ENCODE data around the gene MUC3A. TPM values are rescaled to one million over a fixed set of nuclear protein-coding genes. Genes with fewer than 3 reads are reported as not detected.

The MUC3A gene, protein sequence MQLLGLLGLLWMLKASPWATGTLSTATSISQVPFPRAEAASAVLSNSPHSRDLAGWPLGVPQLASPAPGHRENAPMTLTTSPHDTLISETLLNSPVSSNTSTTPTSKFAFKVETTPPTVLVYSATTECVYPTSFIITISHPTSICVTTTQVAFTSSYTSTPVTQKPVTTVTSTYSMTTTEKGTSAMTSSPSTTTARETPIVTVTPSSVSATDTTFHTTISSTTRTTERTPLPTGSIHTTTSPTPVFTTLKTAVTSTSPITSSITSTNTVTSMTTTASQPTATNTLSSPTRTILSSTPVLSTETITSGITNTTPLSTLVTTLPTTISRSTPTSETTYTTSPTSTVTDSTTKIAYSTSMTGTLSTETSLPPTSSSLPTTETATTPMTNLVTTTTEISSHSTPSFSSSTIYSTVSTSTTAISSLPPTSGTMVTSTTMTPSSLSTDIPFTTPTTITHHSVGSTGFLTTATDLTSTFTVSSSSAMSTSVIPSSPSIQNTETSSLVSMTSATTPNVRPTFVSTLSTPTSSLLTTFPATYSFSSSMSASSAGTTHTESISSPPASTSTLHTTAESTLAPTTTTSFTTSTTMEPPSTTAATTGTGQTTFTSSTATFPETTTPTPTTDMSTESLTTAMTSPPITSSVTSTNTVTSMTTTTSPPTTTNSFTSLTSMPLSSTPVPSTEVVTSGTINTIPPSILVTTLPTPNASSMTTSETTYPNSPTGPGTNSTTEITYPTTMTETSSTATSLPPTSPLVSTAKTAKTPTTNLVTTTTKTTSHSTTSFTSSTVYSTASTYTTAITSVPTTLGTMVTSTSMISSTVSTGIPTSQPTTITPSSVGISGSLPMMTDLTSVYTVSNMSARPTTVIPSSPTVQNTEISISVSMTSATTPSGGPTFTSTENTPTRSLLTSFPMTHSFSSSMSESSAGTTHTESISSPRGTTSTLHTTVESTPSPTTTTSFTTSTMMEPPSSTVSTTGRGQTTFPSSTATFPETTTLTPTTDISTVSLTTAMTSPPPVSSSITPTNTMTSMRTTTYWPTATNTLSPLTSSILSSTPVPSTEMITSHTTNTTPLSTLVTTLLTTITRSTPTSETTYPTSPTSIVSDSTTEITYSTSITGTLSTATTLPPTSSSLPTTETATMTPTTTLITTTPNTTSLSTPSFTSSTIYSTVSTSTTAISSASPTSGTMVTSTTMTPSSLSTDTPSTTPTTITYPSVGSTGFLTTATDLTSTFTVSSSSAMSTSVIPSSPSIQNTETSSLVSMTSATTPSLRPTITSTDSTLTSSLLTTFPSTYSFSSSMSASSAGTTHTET (N-terminal part only)
- total RNA-seq (2012; rRNA removed), result not detected in 2 replicates
- polyA plus RNA-seq (2012; rRNA removed), result 0.05 TPM in 1 of 2 replicates, not detected in the other
- polyA plus RNA-seq (2012; cell fraction: cytosol; rRNA removed), result not detected in 2 replicates
- polyA plus RNA-seq (2012; cell fraction: nucleus; rRNA removed; ENCODE audit: low replicate concordance), result 0.03 TPM in 1 of 2 replicates, not detected in the other
- Bru-seq, nascent RNA, result not detected
- BruChase-seq, experiment 1, labeled RNA remaining after a 6-hour chase, result percentile 10 among the genes with signal in this experiment
- not detected for BruChase-seq, experiment 2, labeled RNA remaining after a 2-hour chase
- long read RNA-seq, result 0 reads

DNA sequence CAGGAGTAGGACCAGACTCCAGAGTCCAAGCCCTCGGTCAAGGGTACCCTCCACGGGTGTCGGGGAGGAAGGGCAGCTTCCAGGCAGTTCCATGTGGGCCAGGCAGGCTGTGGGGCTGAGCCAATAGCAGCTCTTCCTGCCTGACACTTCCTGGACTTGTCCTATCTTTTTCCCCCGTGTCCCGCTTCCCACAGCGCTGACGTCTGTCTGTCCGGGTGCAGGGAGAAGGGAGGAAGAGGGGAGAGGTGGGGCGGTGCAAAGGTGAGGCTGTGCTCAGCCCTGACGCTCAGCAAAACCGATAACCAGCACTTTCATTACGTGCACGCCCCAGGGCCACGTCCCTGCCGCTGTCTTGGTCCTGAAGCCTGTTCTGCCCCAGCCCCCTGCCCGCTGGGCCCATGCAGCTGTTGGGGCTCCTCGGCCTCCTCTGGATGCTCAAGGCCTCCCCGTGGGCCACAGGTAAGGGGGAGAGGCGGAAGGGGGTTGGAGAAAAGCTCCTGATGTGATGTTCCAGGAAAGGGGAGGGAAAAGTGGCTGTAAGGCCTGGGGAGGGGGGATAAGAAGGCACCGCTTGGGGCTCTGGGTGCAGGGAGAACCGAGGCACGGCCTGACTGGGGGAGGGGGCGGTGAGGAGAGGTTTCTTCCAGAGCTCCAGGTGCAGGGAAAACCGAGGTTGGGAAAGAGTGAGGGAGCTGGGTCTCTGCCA is at the start of gene MUC3A:
Gene MUC3A, plus strand, starts transcription at position 308 of the 706 bp plus-strand sequence. Its CDS starts 91 bp downstream, at position 399.
- Histone ChIP-seq H3K9me3 (ENCODE audit: control insufficient read depth, insufficient read depth, low read length) (peaks cover 3% of the 10 kb centered on the region; the same call in 1 of the 2 replicates), H3K14ac (replicated peaks; ENCODE audit: low read depth, low read length) (no peak within 1 kb of the TSS), H3K27ac (ENCODE audit: insufficient read depth, low read length) (no peak within 1 kb of the TSS), H4K20me1 (ENCODE audit: insufficient read depth, low read length) (no peaks in the 10 kb centered on the region), H3K79me1 (ENCODE audit: low read depth in 1 of 2, low read length in 2 of 2) (no peaks in the 10 kb centered on the region), H3K4me2 (ENCODE audit: low read depth, low read length) (no peak within 1 kb of the TSS), H3K23ac (ENCODE audit: low read depth, low read length) (no peak within 1 kb of the TSS; the same call in 1 of the 2 replicates), H4K8ac (ENCODE audit: low read depth in 2 of 2, low read length in 2 of 2) (no peak within 1 kb of the TSS), H3K27me3 (ENCODE audit: control insufficient read depth, insufficient read depth, low read length) (peaks cover 51% of the 10 kb centered on the region), H2BK120ac (ENCODE audit: low read depth, low read length) (no peak within 1 kb of the TSS), H3K18ac (ENCODE audit: low read depth, low read length) (no peak within 1 kb of the TSS), H2BK15ac (ENCODE audit: low read depth, low read length) (no peak within 1 kb of the TSS), H3K56ac (ENCODE audit: extremely low read depth, insufficient read depth, low read length) (no peak within 1 kb of the TSS), H3K4me3 (ENCODE audit: insufficient read depth, low read depth, low read length) (no peak within 1 kb of the TSS), H3K36me3 (ENCODE audit: control insufficient read depth, insufficient read depth, low read length) (no peaks in the 10 kb centered on the region), H2AFZ (replicated peaks; ENCODE audit: low read length, poor library complexity) (peak within 1 kb of the TSS; percentile 74), H4K91ac (ENCODE audit: insufficient read depth, low read depth, low read length) (no peak within 1 kb of the TSS), H2BK20ac (ENCODE audit: low read depth, low read length) (no peak within 1 kb of the TSS), H3K4ac (ENCODE audit: low read depth, low read length) (no peak within 1 kb of the TSS), H2AK9ac (replicated peaks; ENCODE audit: low read depth, low read length, poor library complexity) (no peak within 1 kb of the TSS), H4K5ac (ENCODE audit: low read depth, low read length) (no peak within 1 kb of the TSS), H3K4me1 (ENCODE audit: control insufficient read depth, insufficient read depth, low read length) (no peaks in the 10 kb centered on the region), H3K9me1 (ENCODE audit: insufficient read depth, low read length) (0 out of 2 replicates have a peak, but pooled peaks cover 4% of the 10 kb centered on the region), H2AK5ac (ENCODE audit: low read depth, low read length) (no peak within 1 kb of the TSS), H2BK5ac (ENCODE audit: low read depth, low read length, poor library complexity, severe bottlenecking) (no peak within 1 kb of the TSS), H3K9ac (ENCODE audit: low read depth, low read length) (no peak within 1 kb of the TSS)
- dilution Hi-C loops (cut with HindIII; ENCODE audit: low sequenced_read_pairs, unreplicated experiment), result no loop called here
- intact Hi-C loops (cut with micrococcal nuclease), result no loop called here
- POLR2A ChIA-PET (ENCODE audit: unreplicated experiment), result no interaction called here
- DNase-seq (no peak), ATAC-seq (ENCODE audit: low read depth) (peak; percentile 32; the same call in 1 of the 2 replicates)
- TF ChIP-seq, protein P1, sequence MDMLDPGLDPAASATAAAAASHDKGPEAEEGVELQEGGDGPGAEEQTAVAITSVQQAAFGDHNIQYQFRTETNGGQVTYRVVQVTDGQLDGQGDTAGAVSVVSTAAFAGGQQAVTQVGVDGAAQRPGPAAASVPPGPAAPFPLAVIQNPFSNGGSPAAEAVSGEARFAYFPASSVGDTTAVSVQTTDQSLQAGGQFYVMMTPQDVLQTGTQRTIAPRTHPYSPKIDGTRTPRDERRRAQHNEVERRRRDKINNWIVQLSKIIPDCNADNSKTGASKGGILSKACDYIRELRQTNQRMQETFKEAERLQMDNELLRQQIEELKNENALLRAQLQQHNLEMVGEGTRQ (IDR thresholded peaks at IDR 0.05; ENCODE audit: low read depth, low read length), result no peak
- TF ChIP-seq RCOR1 (IDR thresholded peaks at IDR 0.05; ENCODE audit: insufficient replicate concordance, low read length) (no peak), SMC3 (IDR thresholded peaks at IDR 0.05; ENCODE audit: low read depth, low read length) (no peak), MAZ (IDR thresholded peaks at IDR 0.05; ENCODE audit: borderline replicate concordance, low read depth, low read length) (no peak)
- no TSS peak for BruUV-seq (replicated peaks)
- in situ Hi-C loops (cut with MboI; ENCODE audit: low sequenced_read_pairs), result no loop called here
- CTCF ChIA-PET, result no interaction called here
- WGBS, 2 experiments (ENCODE audit: extremely low coverage in 2 of 2, insufficient read length in 1 of 2), result 18% methylated on average over 3 of the region's 24 CpGs; no CpG with 5 or more reads in 1 of the 2 experiments
